ENCODE data around the gene STK32B. TPM values are rescaled to one million over a fixed set of nuclear protein-coding genes. Genes with fewer than 3 reads are reported as not detected.

STK32B gene
- total and polyA plus RNA-seq, 4 donors = 0.02 to 0.28 (median 0.08) TPM; not detected in 1

DNA sequence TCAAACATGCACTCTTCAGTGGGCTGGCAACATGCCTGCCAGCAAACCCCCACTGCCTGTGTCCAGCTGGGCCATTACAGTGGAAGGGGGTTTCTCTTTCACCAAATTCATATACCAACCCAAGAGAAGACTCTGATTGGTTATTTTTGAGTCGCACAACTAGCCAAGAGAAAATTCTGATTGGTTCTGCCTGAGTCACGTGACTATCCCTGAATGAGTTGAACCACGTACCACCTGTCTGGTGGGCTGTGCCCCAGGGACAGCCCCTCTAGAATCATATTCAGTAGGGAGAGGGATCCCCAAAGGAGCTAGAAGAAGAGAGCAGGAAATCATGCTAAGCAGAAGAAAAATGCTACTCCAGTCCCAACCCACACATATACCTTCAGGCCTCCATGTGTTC lies 313.1 kb downstream of the STK32B start:
- Histone ChIP-seq H3K4me3 (ENCODE audit: low read depth in 1 of 3, low read length in 3 of 3) (no peak overlapping the region), H3K4me1 (ENCODE audit: control insufficient read depth in 4 of 4, insufficient read depth in 4 of 4, low read length in 3 of 4) (no peaks in the 10 kb centered on the region), H3K9me3 (ENCODE audit: control insufficient read depth in 4 of 4, low read length in 3 of 4) (peaks cover 0 to 3% (median 0%) of the 10 kb centered on the region in 4 donors), H3K36me3 (ENCODE audit: control insufficient read depth in 4 of 4, insufficient read depth in 3 of 4, low read depth in 1 of 4, low read length in 3 of 4) (no peaks in the 10 kb centered on the region), H3K27me3 (ENCODE audit: control insufficient read depth in 4 of 4, insufficient read depth in 4 of 4, low read length in 3 of 4) (peaks cover 0 to 3% (median 0%) of the 10 kb centered on the region in 4 donors), H3K27ac (ENCODE audit: low read depth in 1 of 2, low read length in 2 of 2) (no peak overlapping the region), H3K9ac (ENCODE audit: low read depth in 1 of 2, low read length in 2 of 2) (no peak overlapping the region)
- no peak for DNase-seq (ENCODE audit: low spot score)
- WGBS = 75% methylated on average over 3 of the region's 3 CpGs
- TF ChIP-seq, protein P1, sequence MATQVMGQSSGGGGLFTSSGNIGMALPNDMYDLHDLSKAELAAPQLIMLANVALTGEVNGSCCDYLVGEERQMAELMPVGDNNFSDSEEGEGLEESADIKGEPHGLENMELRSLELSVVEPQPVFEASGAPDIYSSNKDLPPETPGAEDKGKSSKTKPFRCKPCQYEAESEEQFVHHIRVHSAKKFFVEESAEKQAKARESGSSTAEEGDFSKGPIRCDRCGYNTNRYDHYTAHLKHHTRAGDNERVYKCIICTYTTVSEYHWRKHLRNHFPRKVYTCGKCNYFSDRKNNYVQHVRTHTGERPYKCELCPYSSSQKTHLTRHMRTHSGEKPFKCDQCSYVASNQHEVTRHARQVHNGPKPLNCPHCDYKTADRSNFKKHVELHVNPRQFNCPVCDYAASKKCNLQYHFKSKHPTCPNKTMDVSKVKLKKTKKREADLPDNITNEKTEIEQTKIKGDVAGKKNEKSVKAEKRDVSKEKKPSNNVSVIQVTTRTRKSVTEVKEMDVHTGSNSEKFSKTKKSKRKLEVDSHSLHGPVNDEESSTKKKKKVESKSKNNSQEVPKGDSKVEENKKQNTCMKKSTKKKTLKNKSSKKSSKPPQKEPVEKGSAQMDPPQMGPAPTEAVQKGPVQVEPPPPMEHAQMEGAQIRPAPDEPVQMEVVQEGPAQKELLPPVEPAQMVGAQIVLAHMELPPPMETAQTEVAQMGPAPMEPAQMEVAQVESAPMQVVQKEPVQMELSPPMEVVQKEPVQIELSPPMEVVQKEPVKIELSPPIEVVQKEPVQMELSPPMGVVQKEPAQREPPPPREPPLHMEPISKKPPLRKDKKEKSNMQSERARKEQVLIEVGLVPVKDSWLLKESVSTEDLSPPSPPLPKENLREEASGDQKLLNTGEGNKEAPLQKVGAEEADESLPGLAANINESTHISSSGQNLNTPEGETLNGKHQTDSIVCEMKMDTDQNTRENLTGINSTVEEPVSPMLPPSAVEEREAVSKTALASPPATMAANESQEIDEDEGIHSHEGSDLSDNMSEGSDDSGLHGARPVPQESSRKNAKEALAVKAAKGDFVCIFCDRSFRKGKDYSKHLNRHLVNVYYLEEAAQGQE (IDR thresholded peaks at IDR 0.05) = no peak
- TF ChIP-seq RXRA (IDR thresholded peaks at IDR 0.05) = no peak
- no peak for TF ChIP-seq HNF4A (conservative IDR thresholded peaks at IDR 0.05)
- TF ChIP-seq RAD21 (IDR thresholded peaks at IDR 0.05) = no peak
- no peak for TF ChIP-seq FOXA1 (IDR thresholded peaks at IDR 0.05)

DNA sequence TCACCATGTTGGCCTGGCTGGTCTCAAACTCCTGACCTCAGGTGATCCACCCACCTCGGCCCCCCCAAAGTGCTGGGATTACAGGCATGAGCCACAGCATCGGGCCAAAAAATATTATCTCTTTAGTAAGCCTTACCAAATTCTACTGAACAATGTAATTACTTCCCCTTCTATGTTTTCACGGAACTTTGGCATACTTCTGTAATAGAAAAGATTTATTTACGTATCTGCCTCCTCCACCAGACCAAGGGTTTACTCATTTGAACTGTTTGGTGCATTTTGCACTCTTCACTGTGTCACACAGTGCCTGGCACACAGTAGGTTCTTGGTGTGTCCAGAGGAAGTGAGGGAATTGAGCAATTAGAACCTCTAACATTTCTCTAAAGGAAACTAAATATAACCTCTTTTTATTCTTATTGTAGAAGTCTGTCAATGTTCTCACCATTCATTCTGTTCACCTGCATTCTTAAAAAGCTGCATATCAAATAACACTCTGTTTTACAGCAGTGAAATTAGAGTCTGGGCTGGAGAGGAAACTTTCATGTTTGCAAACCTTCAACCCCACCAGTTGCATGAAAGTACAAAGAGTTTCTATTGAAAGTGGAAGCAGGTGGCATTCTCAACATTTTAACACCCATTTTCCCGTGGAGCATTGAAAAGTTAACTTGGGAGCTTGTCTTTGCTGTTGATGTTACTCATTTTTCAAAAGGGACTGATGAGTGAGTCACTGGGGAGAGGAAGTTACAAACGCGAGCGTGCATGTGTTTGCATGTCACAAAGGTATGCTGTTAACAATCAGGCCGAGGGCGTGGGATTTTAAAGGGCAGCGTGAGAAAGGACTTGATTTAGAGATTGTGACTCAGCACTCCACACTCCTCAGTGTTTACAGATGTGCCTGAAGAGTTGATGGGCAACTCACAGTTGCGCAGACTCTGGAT lies 314.1 kb downstream of the STK32B start:
- no peak overlapping the region for H3K27ac ChIP-seq (ENCODE audit: low read depth in 1 of 2, low read length in 2 of 2)
- H3K9me3 ChIP-seq (ENCODE audit: control insufficient read depth in 4 of 4, low read length in 3 of 4) = peaks cover 0 to 3% (median 0%) of the 10 kb centered on the region in 4 donors
- no peaks in the 10 kb centered on the region for H3K4me1 ChIP-seq (ENCODE audit: control insufficient read depth in 4 of 4, insufficient read depth in 4 of 4, low read length in 3 of 4)
- no peak for DNase-seq (ENCODE audit: low spot score)
- peaks cover 0 to 3% (median 0%) of the 10 kb centered on the region in 4 donors for H3K27me3 ChIP-seq (ENCODE audit: control insufficient read depth in 4 of 4, insufficient read depth in 4 of 4, low read length in 3 of 4)
- H3K36me3 ChIP-seq (ENCODE audit: control insufficient read depth in 4 of 4, insufficient read depth in 3 of 4, low read depth in 1 of 4, low read length in 3 of 4) = no peaks in the 10 kb centered on the region
- WGBS = 49% methylated on average over 12 of the region's 12 CpGs
- no peak overlapping the region for H3K9ac ChIP-seq (ENCODE audit: low read depth in 1 of 2, low read length in 2 of 2)
- TF ChIP-seq, protein P2, sequence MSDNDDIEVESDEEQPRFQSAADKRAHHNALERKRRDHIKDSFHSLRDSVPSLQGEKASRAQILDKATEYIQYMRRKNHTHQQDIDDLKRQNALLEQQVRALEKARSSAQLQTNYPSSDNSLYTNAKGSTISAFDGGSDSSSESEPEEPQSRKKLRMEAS (IDR thresholded peaks at IDR 0.05) = no peak
- TF ChIP-seq TAF1 (conservative IDR thresholded peaks at IDR 0.05) (no peak), YY1 (IDR thresholded peaks at IDR 0.05) (no peak), JUND (IDR thresholded peaks at IDR 0.05) (no peak), NR2F2 (IDR thresholded peaks at IDR 0.05) (no peak), RXRA (IDR thresholded peaks at IDR 0.05) (no peak), EGR1 (IDR thresholded peaks at IDR 0.05; ENCODE audit: low read depth in 2 of 2) (no peak), FOXA2 (IDR thresholded peaks at IDR 0.05) (no peak), RAD21 (IDR thresholded peaks at IDR 0.05) (no peak), FOXA1 (IDR thresholded peaks at IDR 0.05) (no peak), HNF4G (IDR thresholded peaks at IDR 0.05) (no peak), SP1 (IDR thresholded peaks at IDR 0.05) (no peak), HNF4A (conservative IDR thresholded peaks at IDR 0.05) (no peak), GABPA (IDR thresholded peaks at IDR 0.05 in 1 of 2, conservative IDR thresholded peaks at IDR 0.05 in 1 of 2) (no peak)
- TF ChIP-seq, protein P3, sequence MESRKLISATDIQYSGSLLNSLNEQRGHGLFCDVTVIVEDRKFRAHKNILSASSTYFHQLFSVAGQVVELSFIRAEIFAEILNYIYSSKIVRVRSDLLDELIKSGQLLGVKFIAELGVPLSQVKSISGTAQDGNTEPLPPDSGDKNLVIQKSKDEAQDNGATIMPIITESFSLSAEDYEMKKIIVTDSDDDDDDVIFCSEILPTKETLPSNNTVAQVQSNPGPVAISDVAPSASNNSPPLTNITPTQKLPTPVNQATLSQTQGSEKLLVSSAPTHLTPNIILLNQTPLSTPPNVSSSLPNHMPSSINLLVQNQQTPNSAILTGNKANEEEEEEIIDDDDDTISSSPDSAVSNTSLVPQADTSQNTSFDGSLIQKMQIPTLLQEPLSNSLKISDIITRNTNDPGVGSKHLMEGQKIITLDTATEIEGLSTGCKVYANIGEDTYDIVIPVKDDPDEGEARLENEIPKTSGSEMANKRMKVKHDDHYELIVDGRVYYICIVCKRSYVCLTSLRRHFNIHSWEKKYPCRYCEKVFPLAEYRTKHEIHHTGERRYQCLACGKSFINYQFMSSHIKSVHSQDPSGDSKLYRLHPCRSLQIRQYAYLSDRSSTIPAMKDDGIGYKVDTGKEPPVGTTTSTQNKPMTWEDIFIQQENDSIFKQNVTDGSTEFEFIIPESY (IDR thresholded peaks at IDR 0.05) = no peak
- TF ChIP-seq, protein P4, sequence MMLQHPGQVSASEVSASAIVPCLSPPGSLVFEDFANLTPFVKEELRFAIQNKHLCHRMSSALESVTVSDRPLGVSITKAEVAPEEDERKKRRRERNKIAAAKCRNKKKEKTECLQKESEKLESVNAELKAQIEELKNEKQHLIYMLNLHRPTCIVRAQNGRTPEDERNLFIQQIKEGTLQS (IDR thresholded peaks at IDR 0.05) = no peak
- TF ChIP-seq, protein P5, sequence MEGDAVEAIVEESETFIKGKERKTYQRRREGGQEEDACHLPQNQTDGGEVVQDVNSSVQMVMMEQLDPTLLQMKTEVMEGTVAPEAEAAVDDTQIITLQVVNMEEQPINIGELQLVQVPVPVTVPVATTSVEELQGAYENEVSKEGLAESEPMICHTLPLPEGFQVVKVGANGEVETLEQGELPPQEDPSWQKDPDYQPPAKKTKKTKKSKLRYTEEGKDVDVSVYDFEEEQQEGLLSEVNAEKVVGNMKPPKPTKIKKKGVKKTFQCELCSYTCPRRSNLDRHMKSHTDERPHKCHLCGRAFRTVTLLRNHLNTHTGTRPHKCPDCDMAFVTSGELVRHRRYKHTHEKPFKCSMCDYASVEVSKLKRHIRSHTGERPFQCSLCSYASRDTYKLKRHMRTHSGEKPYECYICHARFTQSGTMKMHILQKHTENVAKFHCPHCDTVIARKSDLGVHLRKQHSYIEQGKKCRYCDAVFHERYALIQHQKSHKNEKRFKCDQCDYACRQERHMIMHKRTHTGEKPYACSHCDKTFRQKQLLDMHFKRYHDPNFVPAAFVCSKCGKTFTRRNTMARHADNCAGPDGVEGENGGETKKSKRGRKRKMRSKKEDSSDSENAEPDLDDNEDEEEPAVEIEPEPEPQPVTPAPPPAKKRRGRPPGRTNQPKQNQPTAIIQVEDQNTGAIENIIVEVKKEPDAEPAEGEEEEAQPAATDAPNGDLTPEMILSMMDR (IDR thresholded peaks at IDR 0.05; ENCODE audit: low read depth, low read length, missing input control) = no peak
- TF ChIP-seq, protein P1 (IDR thresholded peaks at IDR 0.05) = no peak
- H3K4me3 ChIP-seq (ENCODE audit: low read depth in 1 of 3, low read length in 3 of 3) = no peak overlapping the region

Measured in liver (tissue), 9 donors.